IMR-90 (cell line): ENCODE data around the gene F12. TPM values are rescaled to one million over a fixed set of nuclear protein-coding genes. Genes with fewer than 3 reads are reported as not detected.

Experiments
- ATAC-seq: fragments of 200-7000 bp; cut with Tn5 transposase; 2 replicates; pipeline ENCODE4 v1.9.1; 2020; ENCODE audit warnings: low read depth, mild to moderate bottlenecking, moderate library complexity
- BruUV-seq: library from RNA; stranded (reverse); fragments of 400-500 nt; replicated peaks from 2 replicates; lab custom pipeline; 2021; lab: Mats Ljungman, UMichigan
- CTCF ChIA-PET: fragments of 300-600 bp; formaldehyde crosslinking; extraction: SDS; loops from one replicate; lab custom pipeline; 2021; ENCODE audit warnings: antibody characterized with exemption; lab: Yijun Ruan, JAX
- POLR2A ChIA-PET: fragments of 300-600 bp; sonication (Branson Sonifier 250); formaldehyde crosslinking; loops from one replicate; lab custom pipeline; 2022; ENCODE audit warnings: antibody characterized with exemption; ENCODE audit not compliant: unreplicated experiment; lab: Charles Lee
- DNase-seq: peaks from one replicate; pipeline ENCODE4 v3.0.0; 2013
- H2AFZ ChIP-seq: replicated peaks from 2 replicates; pipeline ENCODE3; 2013; ENCODE audit warnings: low read length, mild to moderate bottlenecking; ENCODE audit not compliant: poor library complexity
- H2AK5ac ChIP-seq: 2 replicates; pipeline ENCODE4 v1.6.1; 2013; ENCODE audit warnings: low read depth, low read length, inconsistent platforms
- H2AK9ac ChIP-seq: replicated peaks from 2 replicates; pipeline ENCODE3; 2013; ENCODE audit warnings: mild to moderate bottlenecking, low read depth, low read length, moderate library complexity; ENCODE audit not compliant: poor library complexity
- H2BK120ac ChIP-seq: 2 replicates; pipeline ENCODE4 v1.6.1; 2013; ENCODE audit warnings: low read depth, low read length, inconsistent platforms
- H2BK15ac ChIP-seq: 3 replicates; pipeline ENCODE4 v1.6.1; 2013; ENCODE audit warnings: low read depth, low read length, inconsistent platforms
- H2BK20ac ChIP-seq: 2 replicates; pipeline ENCODE4 v1.6.1; 2013; ENCODE audit warnings: low read depth, mild to moderate bottlenecking, inconsistent platforms, low read length, moderate library complexity
- H2BK5ac ChIP-seq: 2 replicates; pipeline ENCODE4 v1.6.1; 2013; ENCODE audit warnings: mild to moderate bottlenecking, low read depth, low read length, inconsistent platforms; ENCODE audit not compliant: poor library complexity, severe bottlenecking
- H3K14ac ChIP-seq: replicated peaks from 2 replicates; pipeline ENCODE4 v1.6.1; 2013; ENCODE audit warnings: low read depth, low read length, inconsistent platforms
- H3K18ac ChIP-seq: 2 replicates; pipeline ENCODE4 v1.6.1; 2013; ENCODE audit warnings: low read depth, low read length, control low read depth
- H3K23ac ChIP-seq: 2 replicates; pipeline ENCODE4 v1.6.1; 2013; ENCODE audit warnings: low read depth, low read length, inconsistent platforms
- H3K27ac ChIP-seq: 2 replicates; pipeline ENCODE4 v1.5.1; 2013; ENCODE audit warnings: mild to moderate bottlenecking, control low read depth, low read length; ENCODE audit not compliant: insufficient read depth
- H3K27me3 ChIP-seq: 2 replicates; pipeline ENCODE4 v1.6.1; 2013; ENCODE audit warnings: low read length; ENCODE audit not compliant: control insufficient read depth, insufficient read depth
- H3K36me3 ChIP-seq: 2 replicates; pipeline ENCODE4 v1.6.1; 2013; ENCODE audit warnings: low read length, mixed read lengths; ENCODE audit not compliant: control insufficient read depth, insufficient read depth
- H3K4ac ChIP-seq: 2 replicates; pipeline ENCODE4 v1.6.1; 2013; ENCODE audit warnings: low read depth, low read length, inconsistent platforms
- H3K4me1 ChIP-seq: 2 replicates; pipeline ENCODE4 v1.6.1; 2013; ENCODE audit warnings: low read length, mixed read lengths; ENCODE audit not compliant: control insufficient read depth, insufficient read depth
- H3K4me2 ChIP-seq: 2 replicates; pipeline ENCODE4 v1.6.1; 2013; ENCODE audit warnings: low read depth, mild to moderate bottlenecking, control low read depth, low read length, moderate library complexity
- H3K4me3 ChIP-seq: 2 replicates; pipeline ENCODE4 v1.5.1; 2013; ENCODE audit warnings: low read depth, mild to moderate bottlenecking, control low read depth, low read length, moderate library complexity; ENCODE audit not compliant: insufficient read depth
- H3K56ac ChIP-seq: 2 replicates; pipeline ENCODE4 v1.6.1; 2013; ENCODE audit warnings: low read length, inconsistent platforms; ENCODE audit not compliant: insufficient read depth; ENCODE audit errors: extremely low read depth
- H3K79me1 ChIP-seq, 2 experiments: 2 replicates each; pipeline ENCODE4 v1.6.1; 2013; ENCODE audit warnings: low read length in 2 of 2, inconsistent platforms in 1 of 2, low read depth in 1 of 2
- H3K9ac ChIP-seq: 2 replicates; pipeline ENCODE4 v1.6.1; 2013; ENCODE audit warnings: low read depth, low read length, control low read depth
- H3K9me1 ChIP-seq: 2 replicates; pipeline ENCODE4 v1.6.1; 2013; ENCODE audit warnings: low read length, inconsistent platforms; ENCODE audit not compliant: insufficient read depth
- H3K9me3 ChIP-seq: 2 replicates; pipeline ENCODE4 v1.6.1; 2013; ENCODE audit warnings: low read length; ENCODE audit not compliant: control insufficient read depth, insufficient read depth
- H4K20me1 ChIP-seq: 2 replicates; pipeline ENCODE4 v1.6.1; 2013; ENCODE audit warnings: low read length, inconsistent platforms; ENCODE audit not compliant: insufficient read depth
- H4K5ac ChIP-seq: 2 replicates; pipeline ENCODE4 v1.6.1; 2013; ENCODE audit warnings: mild to moderate bottlenecking, low read depth, low read length, control low read depth
- H4K8ac ChIP-seq, 2 experiments: 2 replicates each; pipeline ENCODE4 v1.6.1; 2013; ENCODE audit warnings: low read depth in 2 of 2, low read length in 2 of 2, control low read depth in 1 of 2, inconsistent platforms in 1 of 2
- H4K91ac ChIP-seq: 2 replicates; pipeline ENCODE4 v1.6.1; 2013; ENCODE audit warnings: low read depth, low read length, inconsistent platforms; ENCODE audit not compliant: insufficient read depth
- CEBPB ChIP-seq: IDR thresholded peaks from 2 replicates; pipeline ENCODE4 v1.6.1; 2012; ENCODE audit warnings: low read depth, low read length, improper control_type of control experiment
- CHD1 ChIP-seq: IDR thresholded peaks from 2 replicates; pipeline ENCODE4 v1.6.1; 2012; ENCODE audit warnings: low read depth, low read length, improper control_type of control experiment
- CTCF ChIP-seq: conservative IDR thresholded peaks from 2 replicates; pipeline ENCODE4 v1.5.1; 2012; ENCODE audit warnings: mild to moderate bottlenecking, low read depth, low read length, improper control_type of control experiment
- ELK1 ChIP-seq: fragments of 150-350 bp; IDR thresholded peaks from 2 replicates; pipeline ENCODE4 v1.6.1; 2016; ENCODE audit warnings: low read depth, mild to moderate bottlenecking, low read length, moderate library complexity, borderline replicate concordance
- FOS ChIP-seq: fragments of 150-350 bp; IDR thresholded peaks from 2 replicates; pipeline ENCODE4 v1.6.1; 2016; ENCODE audit warnings: low read depth, low read length
- MXI1 ChIP-seq: IDR thresholded peaks from 2 replicates; pipeline ENCODE4 v1.6.1; 2012; ENCODE audit warnings: low read depth, mild to moderate bottlenecking, low read length, moderate library complexity, borderline replicate concordance
- RAD21 ChIP-seq: IDR thresholded peaks from 2 replicates; pipeline ENCODE4 v1.6.1; 2012; ENCODE audit warnings: low read length, improper control_type of control experiment
- WGBS, 2 experiments: methylation state at CpG; one replicate each; pipeline versions ENCODE4 v1.1.5 to v1.1.7; 2013; ENCODE audit warnings: missing lambda C conversion rate in 2 of 2; ENCODE audit not compliant: insufficient read length in 1 of 2; ENCODE audit errors: extremely low coverage in 2 of 2; 5-methylcytosine and 5-hydroxymethylcytosine counted together
- dilution Hi-C: fragments of 300-500 bp; cut with HindIII; formaldehyde crosslinking; loops from one replicate; pipeline ENCODE4 v1.14.3; 2018; ENCODE audit warnings: low sequenced_read_pairs; ENCODE audit not compliant: unreplicated experiment
- in situ Hi-C: fragments of 300-500 bp; cut with MboI; formaldehyde crosslinking; loops from 3 replicates; pipeline ENCODE4 v1.14.3; 2019; ENCODE audit warnings: low sequenced_read_pairs, inconsistent platforms, mixed read lengths
- intact Hi-C: fragments of 100-400 bp; cut with micrococcal nuclease; formaldehyde crosslinking; loops from 2 replicates; pipeline ENCODE4 v1.10.0; 2022
- polyA plus RNA-seq, 3 experiments: library from polyadenylated mRNA; depleted of rRNA; stranded (reverse); fragments of >200 nt; gene quantifications; 2 replicates each; pipeline ENCODE4 v1.2.3, GENCODE V29; 2012; ENCODE audit warnings: low replicate concordance in 1 of 3
- total RNA-seq: library from RNA; depleted of rRNA; stranded (reverse); fragments of >200 nt; gene quantifications from 2 replicates; pipeline ENCODE4 v1.2.3, GENCODE V29; 2012

F12 gene
- total and polyA plus RNA-seq, 2 of the 4 experiments (the other 2 are of a cell fraction): 0.36 to 1.2 TPM

DNA sequence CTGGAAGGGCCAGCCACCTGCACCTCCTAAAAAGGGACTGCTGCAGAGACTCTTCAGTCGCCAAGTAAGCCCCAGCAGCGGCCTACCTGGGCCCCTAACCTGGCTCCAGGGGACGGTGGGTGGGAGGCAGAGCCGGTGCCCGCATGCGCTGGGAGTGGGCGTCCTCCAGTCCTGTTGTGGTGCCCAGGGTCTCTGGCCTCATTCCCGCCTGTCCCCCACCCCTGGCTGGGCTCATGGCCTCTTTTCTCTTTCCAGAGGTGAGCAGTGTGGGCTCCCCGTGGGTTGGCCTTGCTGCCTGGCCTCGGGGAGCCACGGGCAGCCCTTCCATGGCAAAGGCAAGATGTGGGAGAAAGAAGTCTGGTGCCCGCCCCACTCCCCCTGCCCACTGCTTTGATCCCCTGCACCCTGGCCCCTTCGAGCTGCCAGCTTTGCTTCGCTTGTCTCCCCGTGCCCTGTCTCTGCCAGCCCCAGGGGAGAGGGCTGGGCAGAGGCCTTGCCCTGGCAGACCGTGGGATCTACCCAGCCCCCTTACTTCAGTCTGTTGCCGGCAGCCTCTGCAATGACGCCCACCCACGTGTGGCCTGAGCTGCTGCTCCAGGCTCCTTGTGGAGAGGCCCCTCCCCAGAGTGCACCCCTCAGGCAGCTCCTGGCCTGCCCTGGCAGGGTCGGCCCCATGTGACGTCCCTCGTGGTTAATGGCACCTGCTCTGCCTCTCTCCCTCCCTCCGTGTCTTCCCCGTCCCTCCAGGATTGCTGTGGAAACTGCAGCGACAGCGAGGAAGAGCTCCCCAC is 31.8 kb upstream of the F12 start:
- Histone ChIP-seq H3K27ac (no peak overlapping the region), H2BK15ac (no peak overlapping the region), H3K4me1 (peaks cover 2% of the 10 kb centered on the region), H3K14ac (no peak overlapping the region), H2BK20ac (no peak overlapping the region), H3K9ac (no peak overlapping the region), H4K91ac (no peak overlapping the region), H3K79me1 (peaks cover 0 to 2% of the 10 kb centered on the region in 2 experiments; a peak in 1 of 4 replicates), H4K5ac (no peak overlapping the region), H2AK9ac (no peak overlapping the region), H3K27me3 (no peaks in the 10 kb centered on the region), H3K4me2 (no peak overlapping the region), H3K9me1 (peaks cover 6% of the 10 kb centered on the region; the same call in 1 of the 2 replicates), H2BK120ac (no peak overlapping the region), H2AFZ (no peak overlapping the region), H3K4ac (no peak overlapping the region), H4K20me1 (peaks cover 4% of the 10 kb centered on the region; the same call in 1 of the 2 replicates), H2AK5ac (no peak overlapping the region), H3K9me3 (no peaks in the 10 kb centered on the region), H3K18ac (no peak overlapping the region), H3K56ac (no peak overlapping the region), H2BK5ac (no peak overlapping the region), H3K23ac (no peak overlapping the region), H3K36me3 (peaks cover 18% of the 10 kb centered on the region; the same call in 1 of the 2 replicates), H4K8ac (no peak overlapping the region), H3K4me3 (no peak overlapping the region)
- in situ Hi-C loops (no loop called here), dilution Hi-C loops (no loop called here), intact Hi-C loops (no loop called here)
- TF ChIP-seq CHD1 (no peak), ELK1 (no peak), FOS (no peak), RAD21 (no peak), CTCF (no peak), CEBPB (no peak), MXI1 (no peak)
- 82% methylated on average over 15 of the region's 26 CpGs; no CpG with 5 or more reads in 1 of the 2 experiments for WGBS, 2 experiments
- ChIA-PET POLR2A (no interaction called here), CTCF (interaction anchor here (1.1 to 1.5 kb wide), 2 partner anchors 14 to 37 kb away, joined by 3 read pairs; no protein-coding TSS in a partner anchor)
- ATAC-seq (no peak), DNase-seq (no peak)
- BruUV-seq: no TSS peak
